H1 (cell line): ENCODE data around the gene SPATS2. TPM values are rescaled to one million over a fixed set of nuclear protein-coding genes. Genes with fewer than 3 reads are reported as not detected.

Source experiments
- CTCF ChIA-PET: fragments of 300-600 bp; sonication (Branson Sonifier 250); formaldehyde crosslinking; loops from one replicate; lab custom pipeline; 2021; ENCODE audit not compliant: partially characterized antibody; lab: Charles Lee
- POLR2A ChIA-PET: fragments of 300-600 bp; sonication (Branson Sonifier 250); formaldehyde crosslinking; loops from one replicate; lab custom pipeline; 2021; ENCODE audit warnings: inconsistent platforms; ENCODE audit not compliant: partially characterized antibody; lab: Charles Lee
- DNase-seq, 2 experiments: peaks; one replicate each; pipeline versions ENCODE4 v3.0.0 to v3.0.0-alpha.2; 2010 to 2022; ENCODE audit warnings: low spot score in 2 of 2, low read depth in 1 of 2, mixed read lengths in 1 of 2
- FAIRE-seq: peaks from 2 replicates; lab custom pipeline; 2011; peaks lifted over from hg19 to GRCh38; lab: Jason Lieb, UNC
- H2AFZ ChIP-seq: 2 replicates; pipeline ENCODE4 v1.8.1; 2012; ENCODE audit warnings: low read length, inconsistent platforms
- H2AK5ac ChIP-seq: 2 replicates; pipeline ENCODE4 v1.6.1; 2013; ENCODE audit warnings: low read depth, low read length
- H2BK120ac ChIP-seq: replicated peaks from 2 replicates; pipeline ENCODE3; 2013; ENCODE audit warnings: low read depth, low read length, inconsistent platforms
- H2BK12ac ChIP-seq: 2 replicates; pipeline ENCODE4 v1.6.1; 2013; ENCODE audit warnings: low read depth, low read length
- H2BK15ac ChIP-seq: 2 replicates; pipeline ENCODE4 v1.6.1; 2013; ENCODE audit warnings: low read length
- H2BK20ac ChIP-seq: 2 replicates; pipeline ENCODE4 v1.6.1; 2013; ENCODE audit warnings: low read length
- H2BK5ac ChIP-seq: 2 replicates; pipeline ENCODE4 v1.6.1; 2013; ENCODE audit warnings: low read depth, low read length
- H3K14ac ChIP-seq: 2 replicates; pipeline ENCODE4 v1.6.1; 2013; ENCODE audit warnings: inconsistent platforms; ENCODE audit not compliant: insufficient read length
- H3K18ac ChIP-seq: 2 replicates; pipeline ENCODE4 v1.6.1; 2013; ENCODE audit warnings: low read length; ENCODE audit errors: extremely low read depth
- H3K23ac ChIP-seq: 2 replicates; pipeline ENCODE4 v1.6.1; 2013; ENCODE audit warnings: inconsistent platforms; ENCODE audit not compliant: insufficient read length
- H3K23me2 ChIP-seq: 2 replicates; pipeline ENCODE4 v1.6.1; 2013; ENCODE audit warnings: low read depth, low read length
- H3K27ac ChIP-seq: 2 replicates; pipeline ENCODE4 v1.6.1; 2011; ENCODE audit warnings: low read depth, low read length, inconsistent platforms
- H3K27me3 ChIP-seq, 4 experiments: replicated peaks in 1 of 4; 1 replicate in 1 of 4; 2 replicates in 3 of 4; pipeline versions ENCODE4 v1.6.1 to v1.8.1; 2011 to 2013; ENCODE audit warnings: low read length in 3 of 4, mild to moderate bottlenecking in 3 of 4, inconsistent platforms in 2 of 4, mixed read lengths in 2 of 4, moderate library complexity in 1 of 4; ENCODE audit not compliant: control insufficient read depth in 3 of 4, insufficient read depth in 3 of 4; ENCODE audit errors: extremely low read depth in 1 of 4
- H3K36me3 ChIP-seq, 4 experiments: 2 replicates each; pipeline versions ENCODE4 v1.6.1 to v1.8.1; 2011 to 2013; ENCODE audit warnings: mild to moderate bottlenecking in 4 of 4, low read length in 3 of 4, moderate library complexity in 2 of 4, control low read depth in 1 of 4, inconsistent platforms in 1 of 4; ENCODE audit not compliant: insufficient read depth in 4 of 4, control insufficient read depth in 2 of 4
- H3K4ac ChIP-seq: replicated peaks from 2 replicates; pipeline ENCODE3; 2013; ENCODE audit warnings: low read length, low read depth, mixed read lengths, inconsistent platforms; ENCODE audit not compliant: insufficient read length
- H3K4me1 ChIP-seq, 4 experiments: replicated peaks in 1 of 4; 1 replicate in 1 of 4; 2 replicates in 3 of 4; pipeline versions ENCODE4 v1.6.1 to v1.8.1; 2011 to 2013; ENCODE audit warnings: low read length in 3 of 4, inconsistent platforms in 2 of 4, mixed read lengths in 1 of 4; ENCODE audit not compliant: insufficient read depth in 4 of 4, control insufficient read depth in 3 of 4
- H3K4me2 ChIP-seq, 2 experiments: 2 replicates each; pipeline versions ENCODE4 v1.6.1 to v1.8.1; 2011 to 2013; ENCODE audit warnings: low read depth in 2 of 2, low read length in 2 of 2, control low read depth in 1 of 2, inconsistent platforms in 1 of 2, mild to moderate bottlenecking in 1 of 2; ENCODE audit not compliant: insufficient read depth in 1 of 2
- H3K4me3 ChIP-seq, 4 experiments: fragments of 200-600, 300-600 bp in 1 of 4; sonication (generic), shearing (Covaris generic), sonication (Bioruptor Twin) in 1 of 4; 2 replicates each; pipeline versions ENCODE4 v1.5.1 to v1.8.1; 2011 to 2016; ENCODE audit warnings: low read length in 4 of 4, low read depth in 3 of 4, control low read depth in 2 of 4, inconsistent platforms in 2 of 4, mild to moderate bottlenecking in 2 of 4, mixed read lengths in 1 of 4, moderate library complexity in 1 of 4; ENCODE audit not compliant: insufficient read depth in 2 of 4; ENCODE audit errors: extremely low read depth in 1 of 4
- H3K56ac ChIP-seq: replicated peaks from 2 replicates; pipeline ENCODE3; 2013; ENCODE audit warnings: low read depth, mild to moderate bottlenecking, mixed read lengths, low read length, inconsistent platforms; ENCODE audit not compliant: insufficient read length
- H3K79me1 ChIP-seq: 2 replicates; pipeline ENCODE4 v1.6.1; 2013; ENCODE audit warnings: low read depth, low read length, control low read depth
- H3K79me2 ChIP-seq, 2 experiments: 2 replicates each; pipeline versions ENCODE4 v1.6.1 to v1.8.1; 2012 to 2013; ENCODE audit warnings: low read length in 2 of 2, mild to moderate bottlenecking in 2 of 2, inconsistent platforms in 1 of 2; ENCODE audit not compliant: insufficient read depth in 2 of 2, control insufficient read depth in 1 of 2
- H3K9ac ChIP-seq, 4 experiments: replicated peaks in 1 of 4; 1 replicate in 1 of 4; 2 replicates in 3 of 4; pipeline versions ENCODE4 v1.6.1 to v1.8.1; 2011 to 2013; ENCODE audit warnings: low read depth in 3 of 4, low read length in 3 of 4, control low read depth in 2 of 4, mild to moderate bottlenecking in 2 of 4, moderate library complexity in 2 of 4, inconsistent platforms in 1 of 4; ENCODE audit errors: extremely low read depth in 1 of 4
- H3K9me3 ChIP-seq, 2 experiments: 2 replicates each; pipeline versions ENCODE4 v1.6.1 to v1.8.1; 2012 to 2013; ENCODE audit warnings: mild to moderate bottlenecking in 2 of 2, moderate library complexity in 2 of 2, control low read depth in 1 of 2, inconsistent platforms in 1 of 2, low read depth in 1 of 2, low read length in 1 of 2, mixed read lengths in 1 of 2; ENCODE audit not compliant: insufficient read depth in 2 of 2
- H4K20me1 ChIP-seq, 2 experiments: replicated peaks in 1 of 2; 2 replicates each; pipeline versions ENCODE3 to v1.8.1; 2011 to 2013; ENCODE audit warnings: inconsistent platforms in 2 of 2, low read length in 2 of 2, mild to moderate bottlenecking in 1 of 2; ENCODE audit not compliant: insufficient read depth in 2 of 2, control insufficient read depth in 1 of 2
- H4K5ac ChIP-seq: 2 replicates; pipeline ENCODE4 v1.6.1; 2013; ENCODE audit warnings: low read length, low read depth, mixed read lengths, inconsistent platforms; ENCODE audit not compliant: insufficient read length
- H4K8ac ChIP-seq: 2 replicates; pipeline ENCODE4 v1.8.0; 2013; ENCODE audit warnings: mild to moderate bottlenecking, moderate library complexity, low read length, inconsistent platforms; ENCODE audit not compliant: insufficient read depth; ENCODE audit errors: extremely low read depth
- H4K91ac ChIP-seq: replicated peaks from 2 replicates; pipeline ENCODE3; 2013; ENCODE audit warnings: low read length, mixed read lengths, inconsistent platforms; ENCODE audit not compliant: insufficient read length
- BACH1 ChIP-seq: IDR thresholded peaks from 2 replicates; pipeline ENCODE4 v1.6.1; 2012; ENCODE audit warnings: low read length, improper control_type of control experiment
- BCL11A ChIP-seq, 2 experiments: IDR thresholded peaks; one replicate each; pipeline ENCODE4 v1.6.1; 2011; ENCODE audit warnings: low read depth in 2 of 2, low read length in 2 of 2, mild to moderate bottlenecking in 2 of 2
- CBX8 ChIP-seq: fragments of 300-800, 300-1000 bp; sonication (generic); IDR thresholded peaks from 2 replicates; pipeline ENCODE4 v1.7.1; 2016; ENCODE audit warnings: low read depth, low read length, borderline replicate concordance
- CHD1 ChIP-seq: IDR thresholded peaks from 2 replicates; pipeline ENCODE4 v1.6.1; 2012; ENCODE audit warnings: low read depth, low read length, improper control_type of control experiment
- JUN ChIP-seq: IDR thresholded peaks from 2 replicates; pipeline ENCODE4 v1.6.1; 2011; ENCODE audit warnings: low read depth, mild to moderate bottlenecking, improper control_type of control experiment, low read length
- NANOG ChIP-seq: IDR thresholded peaks from 2 replicates; pipeline ENCODE4 v1.6.1; 2011; ENCODE audit warnings: low read length, low read depth, mild to moderate bottlenecking, inconsistent platforms; ENCODE audit not compliant: insufficient read depth, poor library complexity, severe bottlenecking
- SIRT6 ChIP-seq: IDR thresholded peaks from one replicate; pipeline ENCODE4 v1.7.1; 2012; ENCODE audit warnings: low read length, inconsistent platforms
- SP4 ChIP-seq: IDR thresholded peaks from 2 replicates; pipeline ENCODE4 v1.6.1; 2012; ENCODE audit warnings: low read length, inconsistent platforms
- WGBS, 2 experiments: shearing (Covaris generic) in 1 of 2; methylation state at CpG; one replicate each; pipeline versions ENCODE4 v1.1.6 to v1.1.7; 2013 to 2015; ENCODE audit warnings: low lambda C conversion rate in 2 of 2, mixed read lengths in 2 of 2, inconsistent platforms in 1 of 2, low coverage in 1 of 2, missing lambda C conversion rate in 1 of 2; ENCODE audit not compliant: insufficient replicate concordance in 2 of 2, insufficient coverage in 1 of 2, insufficient read length in 1 of 2; ENCODE audit errors: extremely low coverage in 1 of 2, missing lambda C conversion rate in 1 of 2; 5-methylcytosine and 5-hydroxymethylcytosine counted together
- polyA plus RNA-seq, 7 experiments: library from polyadenylated mRNA; depleted of rRNA in 3 of 7; stranded (reverse) in 5 of 7; unstranded in 2 of 7; fragments of >200 nt in 5 of 7; fragments of 200-250 nt in 2 of 7; gene quantifications; 1 replicate in 5 of 7; 2 replicates in 1 of 7; 4 replicates in 1 of 7; pipeline versions ENCODE4 v1.2.1 to v1.2.3, GENCODE V29; 2011 to 2013; ENCODE audit warnings: missing spikeins in 2 of 7, mixed read lengths in 2 of 7
- total RNA-seq: library from RNA; stranded (reverse); fragmentation: NEBNext Ultra II Directional; extraction: Animal tissue kit (Norgen Biotek cat#: 25700); gene quantifications from 2 replicates; pipeline ENCODE4 v1.2.1, GENCODE V29; 2021
- TF ChIP-seq, protein P1 (sequence below): IDR thresholded peaks from 2 replicates; pipeline ENCODE4 v1.6.1; 2011; ENCODE audit warnings: low read depth, mild to moderate bottlenecking, low read length; ENCODE audit not compliant: insufficient read depth

Gene SPATS2
- total and polyA plus RNA-seq, 2 of the 8 experiments (the other 6 are each of a cell fraction or from before 2014, with no cell fraction given) = 19.2 to 24.5 TPM

DNA sequence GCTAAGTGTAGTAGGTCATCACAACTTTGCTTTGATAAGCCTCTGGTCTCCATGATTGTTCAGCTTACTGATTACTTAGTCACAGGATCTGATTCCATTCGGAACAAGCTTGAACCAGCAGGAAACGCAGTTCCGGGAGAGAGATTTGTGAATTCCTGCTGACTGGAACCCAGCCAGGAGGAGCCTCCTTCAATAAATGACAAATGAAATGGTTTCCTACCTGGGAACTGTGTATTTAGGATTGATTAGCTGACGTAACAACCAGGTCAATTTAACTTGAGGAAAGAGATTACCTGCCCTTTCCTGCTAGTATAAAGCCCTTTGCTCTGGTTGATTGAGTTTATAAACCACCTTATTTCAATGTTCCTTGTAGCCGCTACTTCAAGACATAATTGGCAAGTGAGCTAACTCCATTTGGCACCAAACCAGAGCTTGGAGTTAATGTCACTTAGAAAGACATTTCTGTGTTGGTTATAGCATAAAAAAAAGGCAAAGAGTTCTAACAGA lies 136.5 kb downstream of the SPATS2 start:
- no peak overlapping the region for H3K23ac ChIP-seq
- H3K79me2 ChIP-seq = no peaks in the 10 kb centered on the region
- peaks cover 0 to 4% (median 3%) of the 10 kb centered on the region in 4 experiments; a peak in 3 of 8 replicates for H3K36me3 ChIP-seq
- H3K23me2 ChIP-seq = no peaks in the 10 kb centered on the region
- H3K4me3 ChIP-seq = no peak overlapping the region
- no peak overlapping the region for H3K56ac ChIP-seq
- no peak overlapping the region for H4K5ac ChIP-seq
- H2AK5ac ChIP-seq = no peak overlapping the region
- TF ChIP-seq, protein P1, sequence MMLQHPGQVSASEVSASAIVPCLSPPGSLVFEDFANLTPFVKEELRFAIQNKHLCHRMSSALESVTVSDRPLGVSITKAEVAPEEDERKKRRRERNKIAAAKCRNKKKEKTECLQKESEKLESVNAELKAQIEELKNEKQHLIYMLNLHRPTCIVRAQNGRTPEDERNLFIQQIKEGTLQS = no peak
- TF ChIP-seq BCL11A (IDR thresholded peaks at IDR 0.05; ENCODE audit: low read depth in 2 of 2, low read length in 2 of 2) = no peak
- TF ChIP-seq SP4 = no peak
- TF ChIP-seq CHD1 = no peak
- no peak for TF ChIP-seq JUN
- no peak for TF ChIP-seq SIRT6
- TF ChIP-seq CBX8 = no peak
- TF ChIP-seq BACH1 = no peak
- TF ChIP-seq NANOG = no peak
- TF ChIP-seq, all 59 proteins: peak for 0
- no peak overlapping the region for H3K9ac ChIP-seq
- no peaks in the 10 kb centered on the region for H3K27me3 ChIP-seq
- ChIA-PET POLR2A (interaction anchor here (1.6 kb wide), 1 partner anchor 137 kb away, joined by 5 read pairs; the partner anchor contains the start of gene SPATS2), CTCF (interaction anchor here (0.6 to 18.6 kb wide), 8 partner anchors 9 to 419 kb away, joined by 3 to 538 read pairs (median 6); partner anchors contain the start of genes DNAJC22 and SPATS2)
- no peak for FAIRE-seq
- H4K8ac ChIP-seq = no peak overlapping the region
- no peak overlapping the region for H3K14ac ChIP-seq
- no peak overlapping the region for H3K18ac ChIP-seq
- H2AFZ ChIP-seq = no peak overlapping the region
- H2BK20ac ChIP-seq = no peak overlapping the region
- no peaks in the 10 kb centered on the region for H3K4me1 ChIP-seq
- no peaks in the 10 kb centered on the region for H3K9me3 ChIP-seq
- H4K20me1 ChIP-seq = no peaks in the 10 kb centered on the region
- H2BK120ac ChIP-seq = no peak overlapping the region
- no peak overlapping the region for H2BK5ac ChIP-seq
- WGBS, 2 experiments = 97% methylated on average over 5 of the region's 5 CpGs; no CpG with 5 or more reads in 1 of the 2 experiments
- no peak overlapping the region for H4K91ac ChIP-seq
- no peak overlapping the region for H3K4me2 ChIP-seq
- H2BK15ac ChIP-seq = no peak overlapping the region
- no peak for DNase-seq
- no peak overlapping the region for H3K27ac ChIP-seq
- H3K4ac ChIP-seq = no peak overlapping the region
- no peak overlapping the region for H2BK12ac ChIP-seq
- no peaks in the 10 kb centered on the region for H3K79me1 ChIP-seq
